PC-9 (cell line): ENCODE data around the gene DOCK2. TPM values are rescaled to one million over a fixed set of nuclear protein-coding genes. Genes with fewer than 3 reads are reported as not detected.

Experiments used
- BruUV-seq: library from RNA; stranded (reverse); fragments of 400-500 nt; replicated peaks from 2 replicates; lab custom pipeline; 2021; lab: Mats Ljungman, UMichigan
- CTCF ChIA-PET: fragments of 300-600 bp; sonication (Branson Sonifier 250); formaldehyde crosslinking; loops from one replicate; lab custom pipeline; 2022; ENCODE audit warnings: antibody characterized with exemption; lab: Charles Lee
- POLR2A ChIA-PET: fragments of 300-600 bp; sonication (Branson Sonifier 250); formaldehyde crosslinking; loops from one replicate; lab custom pipeline; 2022; ENCODE audit warnings: antibody characterized with exemption; ENCODE audit not compliant: unreplicated experiment; lab: Charles Lee
- DNase-seq, 2 experiments: peaks; one replicate each; pipeline versions ENCODE4 v3.0.0 to v3.0.0-alpha.2; 2015 to 2022; ENCODE audit warnings: mixed read lengths in 1 of 2
- H2AFZ ChIP-seq: fragments of 200-600 bp; sonication (generic); 2 replicates; pipeline ENCODE4 v1.8.1; 2017; ENCODE audit warnings: antibody characterized with exemption
- H3F3A ChIP-seq: fragments of 200-600 bp; sonication (generic); 2 replicates; pipeline ENCODE4 v1.8.1; 2017; ENCODE audit warnings: antibody characterized with exemption, mild to moderate bottlenecking, low read depth; ENCODE audit not compliant: insufficient read depth
- H3K27ac ChIP-seq: fragments of 200-600 bp; sonication (generic); 2 replicates; pipeline ENCODE4 v1.6.1; 2016; ENCODE audit warnings: mixed run types
- H3K27me3 ChIP-seq: fragments of 200-600 bp; sonication (generic); 2 replicates; pipeline ENCODE4 v1.6.1; 2016; ENCODE audit warnings: low read depth, mixed run types; ENCODE audit not compliant: insufficient read depth
- H3K36me3 ChIP-seq: fragments of 200-600 bp; sonication (generic); 2 replicates; pipeline ENCODE4 v1.6.1; 2016; ENCODE audit warnings: low read depth, mixed run types
- H3K4me1 ChIP-seq: fragments of 200-600 bp; sonication (generic); replicated peaks from 2 replicates; pipeline ENCODE4 v1.6.1; 2016; ENCODE audit warnings: mixed run types; ENCODE audit not compliant: insufficient read depth
- H3K4me2 ChIP-seq: fragments of 200-600 bp; sonication (generic); 2 replicates; pipeline ENCODE4 v1.6.1; 2017; ENCODE audit warnings: mixed run types
- H3K4me3 ChIP-seq: fragments of 200-600 bp; sonication (generic); 2 replicates; pipeline ENCODE4 v1.6.1; 2016; ENCODE audit warnings: mixed run types
- H3K79me2 ChIP-seq: fragments of 200-600 bp; sonication (generic); 2 replicates; pipeline ENCODE4 v1.6.1; 2017; ENCODE audit warnings: low read depth, mixed run types
- H3K9me2 ChIP-seq: fragments of 200-600 bp; sonication (generic); 2 replicates; pipeline ENCODE4 v1.8.1; 2017; ENCODE audit warnings: mild to moderate bottlenecking; ENCODE audit not compliant: insufficient read depth
- H3K9me3 ChIP-seq: fragments of 200-600 bp; sonication (generic); 2 replicates; pipeline ENCODE4 v1.8.1; 2016; ENCODE audit warnings: low read depth; ENCODE audit not compliant: insufficient read depth
- H4K20me1 ChIP-seq: fragments of 200-600 bp; sonication (generic); 2 replicates; pipeline ENCODE4 v1.8.1; 2017; ENCODE audit not compliant: insufficient read depth
- CTCF ChIP-seq: fragments of 200-600 bp; sonication (generic); conservative IDR thresholded peaks from 2 replicates; pipeline ENCODE4 v1.6.1; 2017; ENCODE audit warnings: mixed run types, antibody characterized with exemption, mild to moderate bottlenecking, moderate library complexity
- EZH2 ChIP-seq: fragments of 200-600 bp; sonication (generic); IDR thresholded peaks from 2 replicates; pipeline ENCODE4 v1.8.0; 2017; ENCODE audit warnings: antibody characterized with exemption, low read depth
- intact Hi-C: fragments of 100-400 bp; cut with micrococcal nuclease; formaldehyde crosslinking; loops from one replicate; pipeline ENCODE4 v1.10.0; 2022; ENCODE audit not compliant: unreplicated experiment
- total RNA-seq: library from RNA; stranded (reverse); gene quantifications from 2 replicates; pipeline ENCODE4 v1.2.3, GENCODE V29; 2021

DOCK2 gene
- total RNA-seq, 1 experiment from 2014 or later, result 0.41 TPM

- Histone ChIP-seq H3F3A (peaks cover 23% of the 10 kb centered on the region), H3K9me3 (no peaks in the 10 kb centered on the region), H3K4me3 (peak overlapping the region; percentile 56), H3K27me3 (no peaks in the 10 kb centered on the region), H3K4me1 (peaks cover 41% of the 10 kb centered on the region), H3K27ac (peak overlapping the region; percentile 27), H3K4me2 (peak overlapping the region; percentile 74), H3K36me3 (no peaks in the 10 kb centered on the region), H3K9me2 (no peaks in the 10 kb centered on the region), H4K20me1 (no peaks in the 10 kb centered on the region), H2AFZ (peak overlapping the region; percentile 81), H3K79me2 (peaks cover 16% of the 10 kb centered on the region)
- intact Hi-C loops, result loop anchor here (1.0 to 10.0 kb wide), 6 partner anchors 175 to 993 kb away; partner anchors contain the start of gene SPDL1
- DNase-seq, result no peak
- ChIA-PET POLR2A (interaction anchor here (0.5 kb wide), 1 partner anchor 261 kb away, joined by 4 read pairs; no protein-coding TSS in a partner anchor), CTCF (interaction anchor here (0.6 to 1.9 kb wide), 9 partner anchors 8 to 396 kb away, joined by 3 to 15 read pairs (median 4); partner anchors contain the start of gene SPDL1)
- TF ChIP-seq EZH2, result no peak
- no peak for TF ChIP-seq CTCF
- no TSS peak for BruUV-seq
Measured at GRCh38 chr5:169979871-169980270, 342.8 kb downstream of the DOCK2 start.

GRCh38 chr5:169980418-169981053, 343.5 kb downstream of the DOCK2 start, which contains the start of gene INSYN2B:
INSYN2B (minus strand) TSS chr5:169980495; CDS start chr5:169883898, 96,597 bp downstream.
- H3K27ac ChIP-seq, result peak within 1 kb of the TSS; percentile 27
- TF ChIP-seq CTCF, result peak; percentile 86
- TF ChIP-seq EZH2, result no peak
- H3K36me3 ChIP-seq, result no peaks in the 10 kb centered on the region
- peak within 1 kb of the TSS; percentile 56 for H3K4me3 ChIP-seq
- no peaks in the 10 kb centered on the region for H3K9me2 ChIP-seq
- peak within 1 kb of the TSS; percentile 74 for H3K4me2 ChIP-seq
- peaks cover 41% of the 10 kb centered on the region for H3K4me1 ChIP-seq
- H3K79me2 ChIP-seq, result peaks cover 14% of the 10 kb centered on the region
- H3K27me3 ChIP-seq, result no peaks in the 10 kb centered on the region
- DNase-seq, result peak; percentile 66 to 73
- H3K9me3 ChIP-seq, result no peaks in the 10 kb centered on the region
- H3F3A ChIP-seq, result peaks cover 23% of the 10 kb centered on the region
- ChIA-PET CTCF (interaction anchor here (0.6 to 1.9 kb wide), 10 partner anchors 9 to 1158 kb away, joined by 3 to 15 read pairs (median 4); partner anchors contain the start of gene SPDL1), POLR2A (interaction anchor here (0.5 to 0.6 kb wide), 2 partner anchors 262 to 629 kb away, joined by 3 to 4 read pairs; no protein-coding TSS in a partner anchor)
- no peaks in the 10 kb centered on the region for H4K20me1 ChIP-seq
- no TSS peak for BruUV-seq
- intact Hi-C loops, result loop anchor here (1.0 to 10.0 kb wide), 6 partner anchors 176 to 993 kb away; partner anchors contain the start of gene SPDL1
- H2AFZ ChIP-seq, result peak within 1 kb of the TSS; percentile 81

GRCh38 chr5:169988206-169988605, 351.1 kb downstream of the DOCK2 start:
- intact Hi-C loops, result loop anchor here (10.0 kb wide), 2 partner anchors 183 to 197 kb away; no protein-coding TSS in a partner anchor
- peaks cover 4% of the 10 kb centered on the region; the same call in 1 of the 2 replicates for H3F3A ChIP-seq
- H3K27me3 ChIP-seq, result no peaks in the 10 kb centered on the region
- DNase-seq, result no peak
- H3K4me3 ChIP-seq, result no peak overlapping the region
- TF ChIP-seq EZH2, result no peak
- no peak for TF ChIP-seq CTCF
- no peak overlapping the region for H3K27ac ChIP-seq
- H3K36me3 ChIP-seq, result no peaks in the 10 kb centered on the region
- no peaks in the 10 kb centered on the region for H3K9me3 ChIP-seq
- no peak overlapping the region for H3K4me2 ChIP-seq
- H2AFZ ChIP-seq, result no peak overlapping the region
- H3K9me2 ChIP-seq, result no peaks in the 10 kb centered on the region
- ChIA-PET CTCF (no interaction called here), POLR2A (no interaction called here)
- no TSS peak for BruUV-seq
- H3K4me1 ChIP-seq, result peaks cover 14% of the 10 kb centered on the region
- no peaks in the 10 kb centered on the region for H4K20me1 ChIP-seq
- no peaks in the 10 kb centered on the region for H3K79me2 ChIP-seq
